Activated T-helper 1 cell treated with anti-CD3 and anti-CD28 coated beads, Interleukin-12 subunit alpha, Interleukin-12 subunit beta, Interleukin-2, Interleukin-4 antibody, amounts not matched to agents 30 ng/mL and 10 ng/mL and 1 ng/mL, durations not matched to agents 14 hours and 24 hours and 36 hours (primary cell): Measurements from ENCODE around the gene SH3BP2. TPM values are rescaled to one million over a fixed set of nuclear protein-coding genes. Genes with fewer than 3 reads are reported as not detected.
A peak's percentile ranks its signal among the peaks of the same experiment; 100 is the strongest.

Experiments
- DNase-seq: peaks from one replicate; pipeline ENCODE4 v3.0.0; 2021; ENCODE audit warnings: low spot score
- H3K27ac Mint-ChIP-seq: one replicate; pipeline ENCODE4 v1.8.0; 2021; ENCODE audit warnings: mild to moderate bottlenecking, mixed read lengths
- H3K27me3 Mint-ChIP-seq: one replicate; pipeline ENCODE4 v1.8.0; 2022; ENCODE audit warnings: mild to moderate bottlenecking, moderate library complexity, mixed read lengths; ENCODE audit not compliant: insufficient read depth
- H3K36me3 Mint-ChIP-seq: one replicate; pipeline ENCODE4 v1.8.0; 2021; ENCODE audit warnings: low read depth, mixed read lengths
- H3K4me1 Mint-ChIP-seq: one replicate; pipeline ENCODE4 v1.8.0; 2021; ENCODE audit warnings: low read depth, mixed read lengths
- H3K4me3 Mint-ChIP-seq: one replicate; pipeline ENCODE4 v1.8.0; 2021; ENCODE audit warnings: mild to moderate bottlenecking, moderate library complexity, mixed read lengths
- H3K9me3 Mint-ChIP-seq: one replicate; pipeline ENCODE4 v1.8.0; 2021; ENCODE audit warnings: mixed read lengths
- intact Hi-C: fragments of 100-400 bp; cut with micrococcal nuclease; formaldehyde crosslinking; loops from one replicate; pipeline ENCODE4 v1.15.1; 2024
- total RNA-seq: library from RNA; stranded (reverse); gene quantifications from 2 replicates; pipeline ENCODE4 v1.2.3, GENCODE V29; 2022

Gene SH3BP2
- total RNA-seq, 1 donor from 2014 or later: 99.7 TPM

GRCh38 chr4:2848449-2848848 lies 55.6 kb downstream of the SH3BP2 start:
- no peaks in the 10 kb centered on the region for H3K9me3 Mint-ChIP-seq
- no peak overlapping the region for H3K27ac Mint-ChIP-seq
- intact Hi-C loops: no loop called here
- no peaks in the 10 kb centered on the region for H3K27me3 Mint-ChIP-seq
- DNase-seq: no peak
- H3K36me3 Mint-ChIP-seq: peaks cover 6% of the 10 kb centered on the region
- H3K4me1 Mint-ChIP-seq: peaks cover 62% of the 10 kb centered on the region
- H3K4me3 Mint-ChIP-seq: no peak overlapping the region

- Mint-ChIP-seq H3K27me3 (no peaks in the 10 kb centered on the region), H3K36me3 (peaks cover 10% of the 10 kb centered on the region), H3K9me3 (no peaks in the 10 kb centered on the region), H3K27ac (peak overlapping the region; percentile 45), H3K4me1 (peaks cover 58% of the 10 kb centered on the region), H3K4me3 (no peak overlapping the region)
- intact Hi-C loops: no loop called here
- no peak for DNase-seq
These were observed 56.6 kb downstream of the SH3BP2 start for GRCh38 chr4:2849267-2850152.

GRCh38 chr4:2850966-2851798 lies 58.3 kb downstream of the SH3BP2 start:
- H3K4me3 Mint-ChIP-seq: no peak overlapping the region
- H3K9me3 Mint-ChIP-seq: no peaks in the 10 kb centered on the region
- H3K4me1 Mint-ChIP-seq: peaks cover 42% of the 10 kb centered on the region
- intact Hi-C loops: no loop called here
- DNase-seq: no peak
- H3K27me3 Mint-ChIP-seq: no peaks in the 10 kb centered on the region
- H3K27ac Mint-ChIP-seq: peak overlapping the region; percentile 13
- peaks cover 21% of the 10 kb centered on the region for H3K36me3 Mint-ChIP-seq

- no peaks in the 10 kb centered on the region for H3K27me3 Mint-ChIP-seq
- H3K4me1 Mint-ChIP-seq: peaks cover 37% of the 10 kb centered on the region
- peaks cover 24% of the 10 kb centered on the region for H3K36me3 Mint-ChIP-seq
- H3K27ac Mint-ChIP-seq: no peak overlapping the region
- no peak for DNase-seq
- H3K9me3 Mint-ChIP-seq: no peaks in the 10 kb centered on the region
- intact Hi-C loops: no loop called here
- peak overlapping the region; percentile 11 for H3K4me3 Mint-ChIP-seq
These were observed 59.6 kb downstream of the SH3BP2 start for GRCh38 chr4:2852481-2852921.

GRCh38 chr4:2855584-2855983 lies 62.7 kb downstream of the SH3BP2 start:
- intact Hi-C loops: no loop called here
- H3K27ac Mint-ChIP-seq: no peak overlapping the region

GRCh38 chr4:2856266-2856665 lies 63.4 kb downstream of the SH3BP2 start:
- Mint-ChIP-seq H3K36me3 (peaks cover 23% of the 10 kb centered on the region), H3K27me3 (no peaks in the 10 kb centered on the region), H3K27ac (peak overlapping the region; percentile 23), H3K4me3 (no peak overlapping the region), H3K4me1 (peaks cover 55% of the 10 kb centered on the region), H3K9me3 (no peaks in the 10 kb centered on the region)
- DNase-seq: no peak
- intact Hi-C loops: no loop called here

More at GRCh38 chr4:2855584-2855983, 62.7 kb downstream of the SH3BP2 start:
- H3K36me3 Mint-ChIP-seq: peaks cover 25% of the 10 kb centered on the region
- H3K4me3 Mint-ChIP-seq: no peak overlapping the region
- DNase-seq: no peak
- H3K4me1 Mint-ChIP-seq: peaks cover 54% of the 10 kb centered on the region
- no peaks in the 10 kb centered on the region for H3K27me3 Mint-ChIP-seq
- H3K9me3 Mint-ChIP-seq: no peaks in the 10 kb centered on the region

GRCh38 chr4:2857349-2857927 lies 64.6 kb downstream of the SH3BP2 start:
- peaks cover 23% of the 10 kb centered on the region for H3K36me3 Mint-ChIP-seq
- no peak overlapping the region for H3K4me3 Mint-ChIP-seq
- no peak for DNase-seq
- H3K9me3 Mint-ChIP-seq: no peaks in the 10 kb centered on the region
- intact Hi-C loops: no loop called here
- no peaks in the 10 kb centered on the region for H3K27me3 Mint-ChIP-seq
- no peak overlapping the region for H3K27ac Mint-ChIP-seq
- peaks cover 55% of the 10 kb centered on the region for H3K4me1 Mint-ChIP-seq

- Mint-ChIP-seq H3K4me3 (no peak overlapping the region), H3K27me3 (no peaks in the 10 kb centered on the region), H3K27ac (no peak overlapping the region), H3K9me3 (no peaks in the 10 kb centered on the region), H3K4me1 (peaks cover 55% of the 10 kb centered on the region), H3K36me3 (peaks cover 23% of the 10 kb centered on the region)
- intact Hi-C loops: no loop called here
- DNase-seq: no peak
These were observed 65.7 kb downstream of the SH3BP2 start for GRCh38 chr4:2858451-2859217.

GRCh38 chr4:2859514-2859913 lies 66.6 kb downstream of the SH3BP2 start:
- no peaks in the 10 kb centered on the region for H3K9me3 Mint-ChIP-seq
- peaks cover 55% of the 10 kb centered on the region for H3K4me1 Mint-ChIP-seq
- DNase-seq: no peak
- intact Hi-C loops: no loop called here
- H3K36me3 Mint-ChIP-seq: peaks cover 18% of the 10 kb centered on the region
- H3K4me3 Mint-ChIP-seq: no peak overlapping the region
- no peak overlapping the region for H3K27ac Mint-ChIP-seq
- H3K27me3 Mint-ChIP-seq: no peaks in the 10 kb centered on the region

GRCh38 chr4:2860391-2861348 lies 67.8 kb downstream of the SH3BP2 start:
- Mint-ChIP-seq H3K9me3 (no peaks in the 10 kb centered on the region), H3K36me3 (peaks cover 9% of the 10 kb centered on the region), H3K27me3 (no peaks in the 10 kb centered on the region), H3K4me3 (no peak overlapping the region), H3K4me1 (peaks cover 55% of the 10 kb centered on the region), H3K27ac (peak overlapping the region; percentile 6)
- DNase-seq: no peak
- intact Hi-C loops: no loop called here

GRCh38 chr4:2861631-2862436 lies 68.9 kb downstream of the SH3BP2 start:
- no peak for DNase-seq
- intact Hi-C loops: no loop called here
- Mint-ChIP-seq H3K9me3 (no peaks in the 10 kb centered on the region), H3K4me1 (peaks cover 55% of the 10 kb centered on the region), H3K27ac (no peak overlapping the region), H3K36me3 (peaks cover 5% of the 10 kb centered on the region), H3K4me3 (no peak overlapping the region), H3K27me3 (no peaks in the 10 kb centered on the region)
